Hematopoietic multipotent progenitor cell treated with erythropoietin and hydrocortisone succinate and interleukin-3 and kit ligand, for 6 days (in vitro differentiated cells): ENCODE measurements around the gene DAZL.

Experiments
- DNase-seq: peaks from one replicate; pipeline ENCODE4 v3.0.0-alpha.2; 2015

DAZL gene

DNA sequence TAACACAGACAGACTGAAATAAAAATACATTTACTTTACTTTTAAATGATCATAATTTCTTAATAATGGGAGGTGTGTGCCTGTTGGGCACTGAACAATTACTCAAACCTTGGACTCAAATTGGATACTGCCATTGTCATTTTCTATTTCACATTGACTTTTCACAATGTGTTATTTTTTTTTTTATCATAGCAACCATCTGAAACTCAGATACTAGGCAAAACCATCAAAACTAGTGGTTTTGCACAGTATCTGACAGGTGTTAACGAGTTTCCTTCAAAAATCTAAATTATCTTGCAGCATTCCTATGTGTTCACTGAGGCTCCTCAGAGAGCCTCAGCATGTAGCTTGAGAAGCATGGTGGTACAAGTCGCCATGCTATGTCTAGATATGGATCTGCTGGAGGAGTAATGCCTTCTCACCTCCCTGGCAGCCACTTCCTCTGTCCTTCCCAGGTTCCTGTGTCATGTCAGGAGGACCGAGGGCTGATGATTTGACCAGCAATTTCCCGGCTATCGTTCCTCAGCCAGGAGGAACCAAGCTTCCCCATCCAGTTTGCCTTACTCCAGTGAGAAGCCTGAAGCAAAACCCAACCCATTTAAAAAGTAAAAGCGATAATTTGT lies 61.9 kb downstream of the DAZL start:
- DNase-seq: no peak

DNA sequence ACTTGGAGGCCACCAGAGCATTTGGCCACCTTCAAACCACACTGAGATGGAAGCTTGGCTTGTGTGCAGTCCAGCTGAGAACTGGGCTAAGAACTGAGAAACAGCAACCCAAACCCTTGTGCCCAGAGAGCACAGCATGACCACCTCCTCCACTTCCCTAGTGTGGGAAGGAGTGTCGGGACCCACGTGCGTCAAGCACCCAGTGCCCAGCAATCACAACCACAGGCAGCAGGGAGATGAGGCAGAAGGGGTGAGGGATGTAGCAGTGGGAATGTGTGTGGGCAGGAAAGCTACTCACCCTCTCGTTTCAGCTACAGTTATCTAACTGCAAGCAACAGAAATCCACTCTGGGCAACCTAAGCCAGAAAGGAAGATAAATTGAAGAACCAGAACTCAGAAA lies 66.7 kb downstream of the DAZL start:
- DNase-seq: no peak

DNA sequence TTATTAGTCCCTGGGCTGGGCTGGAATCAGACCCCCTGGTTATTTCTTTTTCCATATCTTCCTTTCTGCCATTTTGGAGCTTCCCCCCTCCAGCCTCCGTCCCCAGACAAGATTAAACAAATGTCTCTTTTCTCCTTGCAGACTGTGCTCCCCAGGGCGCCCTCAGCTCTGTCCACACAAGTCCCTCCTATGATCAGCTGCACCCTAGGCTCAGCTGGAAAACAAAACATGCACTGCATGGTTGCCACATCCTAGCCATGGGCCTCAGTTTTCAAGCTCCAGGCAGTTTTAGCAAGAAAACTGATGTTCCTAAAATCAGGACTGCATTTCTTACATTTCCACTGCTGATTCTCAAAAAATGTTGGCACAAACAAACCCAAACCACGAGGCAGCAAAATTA lies 68.2 kb downstream of the DAZL start:
- DNase-seq: no peak
